Mesothelial cell of epicardium (in vitro differentiated cells): ENCODE measurements around the gene GCNT1. TPM values are rescaled to one million over a fixed set of nuclear protein-coding genes. Genes with fewer than 3 reads are reported as not detected.

ENCODE experiments used
- DNase-seq, 2 experiments: peaks; one replicate each; pipeline ENCODE4 v3.0.0; 2021; ENCODE audit warnings: low spot score in 2 of 2; ENCODE audit not compliant: unreplicated experiment in 2 of 2
- H3K27ac Mint-ChIP-seq: 2 replicates; pipeline ENCODE4 v1.8.0; 2021; ENCODE audit warnings: mixed read lengths
- H3K27me3 Mint-ChIP-seq: 2 replicates; pipeline ENCODE4 v1.8.0; 2021; ENCODE audit warnings: low read depth, mixed read lengths
- H3K36me3 Mint-ChIP-seq: 2 replicates; pipeline ENCODE4 v1.8.0; 2021; ENCODE audit warnings: mixed read lengths
- H3K4me1 Mint-ChIP-seq: 2 replicates; pipeline ENCODE4 v1.8.0; 2021; ENCODE audit warnings: mixed read lengths
- H3K4me3 Mint-ChIP-seq: 2 replicates; pipeline ENCODE4 v1.8.0; 2021; ENCODE audit warnings: mild to moderate bottlenecking, moderate library complexity, mixed read lengths
- H3K9me3 Mint-ChIP-seq: 2 replicates; pipeline ENCODE4 v1.8.0; 2021; ENCODE audit warnings: mixed read lengths
- CTCF ChIP-seq: fragments of 200-600 bp; sonication (generic); IDR thresholded peaks from one replicate; pipeline ENCODE4 v1.5.0; 2021; ENCODE audit warnings: antibody characterized with exemption; ENCODE audit not compliant: unreplicated experiment
- total RNA-seq: library from RNA; stranded (reverse); gene quantifications from 3 replicates; pipeline ENCODE4 v1.2.1, GENCODE V29; 2021

GCNT1 gene
- 8.0 to 9.1 TPM (median 8.6 TPM) in 3 replicates for total RNA-seq

- TF ChIP-seq CTCF: no peak
- peak; percentile 74 to 92 for DNase-seq
- no peaks in the 10 kb centered on the region for H3K36me3 Mint-ChIP-seq
- H3K4me1 Mint-ChIP-seq: peaks cover 27% of the 10 kb centered on the region
- H3K27ac Mint-ChIP-seq: peak within 1 kb of the TSS; percentile 91
- no peaks in the 10 kb centered on the region for H3K9me3 Mint-ChIP-seq
- H3K4me3 Mint-ChIP-seq: peak within 1 kb of the TSS; percentile 79
- H3K27me3 Mint-ChIP-seq: peaks cover 15% of the 10 kb centered on the region
These were observed at the start of gene GCNT1 for GRCh38 chr9:76458903-76459693. Gene GCNT1 (plus strand): TSS chr9:76459182. CDS start chr9:76502382, 43,200 bp downstream.

- no peak overlapping the region for H3K4me3 Mint-ChIP-seq
- peaks cover 2% of the 10 kb centered on the region for H3K36me3 Mint-ChIP-seq
- H3K9me3 Mint-ChIP-seq: peaks cover 27% of the 10 kb centered on the region
- no peak for DNase-seq
- no peak overlapping the region for H3K27ac Mint-ChIP-seq
- peaks cover 14% of the 10 kb centered on the region for H3K4me1 Mint-ChIP-seq
- TF ChIP-seq CTCF: no peak
- H3K27me3 Mint-ChIP-seq: no peaks in the 10 kb centered on the region
These were observed 46.3 kb upstream of the GCNT1 start for GRCh38 chr9:76412638-76413037.

GRCh38 chr9:76413658-76414057 lies 45.3 kb upstream of the GCNT1 start:
- DNase-seq: no peak

GRCh38 chr9:76414661-76415060 lies 44.3 kb upstream of the GCNT1 start:
- H3K9me3 Mint-ChIP-seq: peaks cover 27% of the 10 kb centered on the region
- no peak for DNase-seq
- H3K27me3 Mint-ChIP-seq: no peaks in the 10 kb centered on the region
- TF ChIP-seq CTCF: no peak
- no peak overlapping the region for H3K27ac Mint-ChIP-seq
- H3K4me3 Mint-ChIP-seq: no peak overlapping the region
- peaks cover 7% of the 10 kb centered on the region for H3K4me1 Mint-ChIP-seq
- H3K36me3 Mint-ChIP-seq: peaks cover 2% of the 10 kb centered on the region

More at GRCh38 chr9:76413658-76414057, 45.3 kb upstream of the GCNT1 start:
- no peak for TF ChIP-seq CTCF
- Mint-ChIP-seq H3K27me3 (no peaks in the 10 kb centered on the region), H3K9me3 (peaks cover 27% of the 10 kb centered on the region), H3K4me1 (peaks cover 7% of the 10 kb centered on the region), H3K4me3 (no peak overlapping the region), H3K27ac (no peak overlapping the region), H3K36me3 (peaks cover 2% of the 10 kb centered on the region)

- peaks cover 2% of the 10 kb centered on the region for H3K36me3 Mint-ChIP-seq
- no peak overlapping the region for H3K27ac Mint-ChIP-seq
- no peaks in the 10 kb centered on the region for H3K27me3 Mint-ChIP-seq
- no peak for TF ChIP-seq CTCF
- H3K4me3 Mint-ChIP-seq: no peak overlapping the region
- H3K9me3 Mint-ChIP-seq: peaks cover 27% of the 10 kb centered on the region
- H3K4me1 Mint-ChIP-seq: peaks cover 7% of the 10 kb centered on the region
- no peak for DNase-seq
These were observed 43.8 kb upstream of the GCNT1 start for GRCh38 chr9:76415154-76415553.
